Measurements from ENCODE around the gene GFAP.

GRCh38 chr17:44913676-44914075, 1.6 kb downstream of the GFAP start:
- no peak for TF ChIP-seq CTCF (IDR thresholded peaks at IDR 0.05)
- no peak for TF ChIP-seq EP300 (IDR thresholded peaks at IDR 0.05)
